K562 (cell line): ENCODE measurements around the gene CFAP70. TPM values are rescaled to one million over a fixed set of nuclear protein-coding genes. Genes with fewer than 3 reads are reported as not detected.

Experiments used
- ARHGAP35 ChIP-seq: fragments of 450-650 bp; IDR thresholded peaks from 2 replicates; pipeline ENCODE4 v1.6.1; 2018; ENCODE audit not compliant: partially characterized antibody
- ARID4B ChIP-seq: sonication (generic); formaldehyde crosslinking; IDR thresholded peaks from 2 replicates; pipeline ENCODE4 v1.8.0; 2022; ENCODE audit warnings: mild to moderate bottlenecking, missing genetic modification reagents
- CAMTA2 ChIP-seq: fragments of 250-450 bp; sonication (Bioruptor Pico); conservative IDR thresholded peaks from 2 replicates; pipeline ENCODE4 v1.5.1; 2022
- CREB3 ChIP-seq: fragments of 450-650 bp; conservative IDR thresholded peaks from 2 replicates; pipeline ENCODE4 v1.6.1; 2016; ENCODE audit warnings: missing genetic modification characterization, low read depth, mild to moderate bottlenecking, missing compliant biosample characterization, moderate library complexity
- DACH1 ChIP-seq: fragments of 450-650 bp; IDR thresholded peaks from 2 replicates; pipeline ENCODE4 v1.6.1; 2018; ENCODE audit not compliant: partially characterized antibody
- KDM1A ChIP-seq, 2 experiments: fragments of 450-650 bp; IDR thresholded peaks; 2 replicates each; pipeline ENCODE4 v1.6.1; 2016; ENCODE audit warnings: mild to moderate bottlenecking in 2 of 2
- L3MBTL2 ChIP-seq: fragments of 450-650 bp; IDR thresholded peaks from 2 replicates; pipeline ENCODE4 v1.6.1; 2016; ENCODE audit warnings: mild to moderate bottlenecking, moderate library complexity
- RBM34 ChIP-seq: fragments of 200-400 bp; formaldehyde crosslinking; IDR thresholded peaks from 2 replicates; pipeline ENCODE4 v1.6.1; 2018; ENCODE audit warnings: low read length, borderline replicate concordance; ENCODE audit not compliant: insufficient read depth
- TGIF2 ChIP-seq: sonication (generic); formaldehyde crosslinking; IDR thresholded peaks from 2 replicates; pipeline ENCODE4 v1.8.1; 2022; ENCODE audit warnings: mild to moderate bottlenecking, missing genetic modification reagents, moderate library complexity
- XRCC3 ChIP-seq: fragments of 450-650 bp; IDR thresholded peaks from 2 replicates; pipeline ENCODE4 v1.6.1; 2017; ENCODE audit warnings: mild to moderate bottlenecking, moderate library complexity
- ZNF431 ChIP-seq: sonication (generic); formaldehyde crosslinking; IDR thresholded peaks from 2 replicates; pipeline ENCODE4 v1.8.0; 2022; ENCODE audit warnings: mild to moderate bottlenecking, missing genetic modification reagents
- ZNF76 ChIP-seq: fragments of 250-450 bp; sonication (Bioruptor Pico); IDR thresholded peaks from 2 replicates; pipeline ENCODE4 v1.4.0; 2020; ENCODE audit warnings: mild to moderate bottlenecking, moderate library complexity, borderline replicate concordance
- polyA plus RNA-seq, 8 experiments: library from polyadenylated mRNA; depleted of rRNA in 4 of 8; stranded (reverse) in 5 of 8; unstranded in 3 of 8; fragments of >200 nt; fragmentation: Nextera tagmentation in 2 of 8; fragmentation: Illumina TruSeq in 1 of 8; extraction: Ambion mirVana in 2 of 8; extraction: Trizol in 1 of 8; gene quantifications; 2 replicates each; pipeline versions ENCODE4 v1.2.1 to v1.2.3, GENCODE V29; 2011 to 2014; ENCODE audit warnings: inconsistent platforms in 1 of 8, missing spikeins in 1 of 8
- total RNA-seq, 7 experiments: library from RNA; depleted of rRNA in 6 of 7; stranded (reverse); fragments of >200 nt in 6 of 7; fragmentation: Illumina TruSeq in 2 of 7; extraction: Trizol in 2 of 7; gene quantifications; 2 replicates each; pipeline versions ENCODE4 v1.2.1 to v1.2.3, GENCODE V29; 2011 to 2021; ENCODE audit warnings: low replicate concordance in 1 of 7
- TF ChIP-seq, protein P1 (sequence below): fragments of 250-450 bp; sonication (Bioruptor Pico); IDR thresholded peaks from 2 replicates; pipeline ENCODE4 v1.5.0; 2021; ENCODE audit warnings: mild to moderate bottlenecking, borderline replicate concordance
- TF ChIP-seq, protein P2 (sequence below): IDR thresholded peaks from 2 replicates; pipeline ENCODE4 v1.6.1; 2016; ENCODE audit warnings: missing genetic modification characterization, missing compliant biosample characterization
- TF ChIP-seq, protein P3 (sequence below): fragments of 250-450 bp; sonication (Bioruptor Pico); IDR thresholded peaks from 2 replicates; pipeline ENCODE4 v1.5.0; 2021; ENCODE audit warnings: mild to moderate bottlenecking, moderate library complexity

CFAP70 gene
- total and polyA plus RNA-seq, 9 of the 15 experiments (the other 6 are each of a cell fraction or from before 2014, with no cell fraction given): 0.27 to 1.6 (median 0.86) TPM

- TF ChIP-seq, protein P1, sequence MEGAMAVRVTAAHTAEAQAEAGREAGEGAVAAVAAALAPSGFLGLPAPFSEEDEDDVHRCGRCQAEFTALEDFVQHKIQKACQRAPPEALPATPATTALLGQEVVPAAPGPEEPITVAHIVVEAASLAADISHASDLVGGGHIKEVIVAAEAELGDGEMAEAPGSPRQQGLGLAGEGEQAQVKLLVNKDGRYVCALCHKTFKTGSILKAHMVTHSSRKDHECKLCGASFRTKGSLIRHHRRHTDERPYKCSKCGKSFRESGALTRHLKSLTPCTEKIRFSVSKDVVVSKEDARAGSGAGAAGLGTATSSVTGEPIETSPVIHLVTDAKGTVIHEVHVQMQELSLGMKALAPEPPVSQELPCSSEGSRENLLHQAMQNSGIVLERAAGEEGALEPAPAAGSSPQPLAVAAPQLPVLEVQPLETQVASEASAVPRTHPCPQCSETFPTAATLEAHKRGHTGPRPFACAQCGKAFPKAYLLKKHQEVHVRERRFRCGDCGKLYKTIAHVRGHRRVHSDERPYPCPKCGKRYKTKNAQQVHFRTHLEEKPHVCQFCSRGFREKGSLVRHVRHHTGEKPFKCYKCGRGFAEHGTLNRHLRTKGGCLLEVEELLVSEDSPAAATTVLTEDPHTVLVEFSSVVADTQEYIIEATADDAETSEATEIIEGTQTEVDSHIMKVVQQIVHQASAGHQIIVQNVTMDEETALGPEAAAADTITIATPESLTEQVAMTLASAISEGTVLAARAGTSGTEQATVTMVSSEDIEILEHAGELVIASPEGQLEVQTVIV (CRISPR knock-in tag): no peak
- TF ChIP-seq CREB3 (tag) (0 out of 2 replicates have a peak, but pooled peaks have one; percentile 69), ZNF76 (CRISPR knock-in tag) (no peak), L3MBTL2 (no peak), XRCC3 (no peak), RBM34 (no peak), DACH1 (peak; percentile 80), KDM1A (IDR thresholded peaks at IDR 0.05) (peak; percentile 83 to 85), ARHGAP35 (no peak), TGIF2 (CRISPR knock-in tag) (no peak), CAMTA2 (CRISPR knock-in tag) (no peak), ZNF431 (CRISPR knock-in tag) (no peak), ARID4B (no peak; the same call in 1 of the 2 replicates)
- TF ChIP-seq, protein P2, sequence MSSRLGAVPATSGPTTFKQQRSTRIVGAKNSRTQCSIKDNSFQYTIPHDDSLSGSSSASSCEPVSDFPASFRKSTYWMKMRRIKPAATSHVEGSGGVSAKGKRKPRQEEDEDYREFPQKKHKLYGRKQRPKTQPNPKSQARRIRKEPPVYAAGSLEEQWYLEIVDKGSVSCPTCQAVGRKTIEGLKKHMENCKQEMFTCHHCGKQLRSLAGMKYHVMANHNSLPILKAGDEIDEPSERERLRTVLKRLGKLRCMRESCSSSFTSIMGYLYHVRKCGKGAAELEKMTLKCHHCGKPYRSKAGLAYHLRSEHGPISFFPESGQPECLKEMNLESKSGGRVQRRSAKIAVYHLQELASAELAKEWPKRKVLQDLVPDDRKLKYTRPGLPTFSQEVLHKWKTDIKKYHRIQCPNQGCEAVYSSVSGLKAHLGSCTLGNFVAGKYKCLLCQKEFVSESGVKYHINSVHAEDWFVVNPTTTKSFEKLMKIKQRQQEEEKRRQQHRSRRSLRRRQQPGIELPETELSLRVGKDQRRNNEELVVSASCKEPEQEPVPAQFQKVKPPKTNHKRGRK: no peak
- TF ChIP-seq, protein P3, sequence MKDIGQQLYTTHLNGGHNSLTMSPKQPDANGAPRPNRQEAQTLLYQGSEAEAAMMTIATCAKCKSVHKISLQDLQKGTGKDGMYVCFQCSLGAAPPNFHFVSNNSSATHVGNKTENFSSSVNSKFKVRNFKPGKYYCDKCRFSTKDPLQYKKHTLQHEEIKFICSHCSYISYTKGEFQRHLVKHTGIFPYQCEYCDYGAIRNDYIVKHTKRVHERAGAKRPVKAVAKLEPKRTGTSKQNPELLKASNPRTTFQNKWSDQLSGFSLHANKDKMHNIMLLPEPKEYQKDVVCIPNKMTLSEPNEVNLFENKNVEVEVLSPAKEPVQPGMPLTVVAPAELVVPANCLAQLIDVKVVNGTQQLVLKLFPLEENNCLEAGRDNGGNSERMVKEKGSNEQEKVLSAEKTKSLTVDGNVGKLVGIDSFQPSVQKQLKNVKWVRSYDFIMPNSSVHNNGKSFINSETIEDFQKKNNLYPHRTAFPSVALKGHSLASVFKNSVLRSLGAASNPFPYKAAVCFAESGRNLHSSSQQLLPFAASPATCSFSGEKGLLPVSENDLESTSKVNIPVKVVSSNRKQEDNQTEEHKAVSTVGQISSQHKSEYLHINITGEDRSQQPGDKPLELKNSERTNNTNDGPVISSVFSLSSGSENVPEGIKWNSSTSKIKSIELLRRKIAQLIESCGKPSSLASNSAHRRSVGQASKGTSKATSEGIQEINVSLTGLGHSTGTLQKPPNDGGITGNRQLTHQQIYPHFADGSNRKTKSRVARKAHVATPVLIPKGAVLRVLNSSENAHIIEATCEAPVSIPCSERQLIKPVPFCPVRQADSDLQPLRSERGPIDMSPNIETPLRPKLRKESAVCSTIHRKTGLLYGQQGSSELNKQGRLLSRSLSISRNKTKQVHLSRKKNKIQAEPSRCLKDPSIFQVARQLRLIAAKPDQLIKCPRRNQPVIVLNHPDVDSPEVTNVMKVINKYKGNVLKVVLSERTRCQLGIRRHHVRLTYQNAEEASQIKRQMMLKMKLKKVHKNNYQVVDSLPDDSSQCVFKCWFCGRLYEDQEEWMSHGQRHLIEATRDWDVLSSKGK (CRISPR knock-in tag): no peak
These were observed 113.7 kb downstream of the CFAP70 start (continued) for GRCh38 chr10:73244866-73245477.
